Thoracic aorta (tissue), 2 donors: ENCODE measurements around the gene DENND11. TPM values are rescaled to one million over a fixed set of nuclear protein-coding genes. Genes with fewer than 3 reads are reported as not detected.

Source experiments
- ATAC-seq: fragments of 150-250 bp; one replicate; pipeline ENCODE4 v1.8.0; 2017; ENCODE audit warnings: low read depth; ENCODE audit not compliant: insufficient number of reproducible peaks, low FRiP score
- DNase-seq: peaks from one replicate; pipeline ENCODE4 v3.0.0-alpha.2; 2020; ENCODE audit warnings: low spot score
- H3K27ac ChIP-seq, 2 donors: fragments of 200-600 bp; sonication (generic); 1 replicate in 1 of 2; 2 replicates in 1 of 2; pipeline ENCODE4 v1.5.1; 2016; ENCODE audit warnings: mild to moderate bottlenecking in 2 of 2, moderate library complexity in 2 of 2
- H3K27me3 ChIP-seq: fragments of 200-600 bp; sonication (generic); replicated peaks from 2 replicates; pipeline ENCODE4 v1.6.0; 2016; ENCODE audit warnings: mild to moderate bottlenecking; ENCODE audit not compliant: insufficient read depth
- H3K36me3 ChIP-seq: fragments of 200-600 bp; sonication (generic); one replicate; pipeline ENCODE4 v1.5.1; 2016
- H3K4me1 ChIP-seq, 2 donors: fragments of 200-600 bp; sonication (generic); 1 replicate in 1 of 2; 2 replicates in 1 of 2; pipeline versions ENCODE4 v1.5.1 to v1.6.0; 2016; ENCODE audit warnings: low read depth in 2 of 2, mild to moderate bottlenecking in 1 of 2; ENCODE audit not compliant: control insufficient read depth in 1 of 2
- H3K4me3 ChIP-seq: fragments of 200-600 bp; sonication (generic); 2 replicates; pipeline ENCODE4 v1.5.1; 2016; ENCODE audit warnings: mild to moderate bottlenecking
- H3K9me3 ChIP-seq: fragments of 200-600 bp; sonication (generic); 2 replicates; pipeline ENCODE4 v1.5.1; 2016
- CTCF ChIP-seq: fragments of 200-600 bp; sonication (generic); IDR thresholded peaks from one replicate; pipeline ENCODE4 v1.5.1; 2019; ENCODE audit warnings: antibody characterized with exemption
- total RNA-seq, 2 donors: library from RNA; depleted of rRNA; stranded (reverse); fragments of >200 nt; gene quantifications; one replicate each; pipeline versions ENCODE4 v1.1.0 to v1.2.3, GENCODE V29; 2016

The DENND11 gene
- total RNA-seq, 2 donors from 2014 or later, result 29.0 to 37.8 TPM

GRCh38 chr7:141708351-141708750 lies 6.4 kb upstream of the DENND11 start, which contains the start of gene WEE2:
Gene WEE2 (plus strand): TSS chr7:141708353. CDS start chr7:141708759, 406 bp downstream.
- H3K36me3 ChIP-seq, result no peaks in the 10 kb centered on the region
- no peak for TF ChIP-seq CTCF
- no peaks in the 10 kb centered on the region for H3K9me3 ChIP-seq
- H3K27me3 ChIP-seq, result no peaks in the 10 kb centered on the region
- H3K27ac ChIP-seq, result no peak within 1 kb of the TSS
- ATAC-seq, result no peak
- no peak for DNase-seq
- H3K4me1 ChIP-seq, result peaks cover 0 to 18% of the 10 kb centered on the region in 2 donors
- H3K4me3 ChIP-seq, result no peak within 1 kb of the TSS

- Histone ChIP-seq H3K4me1 (peaks cover 0 to 29% of the 10 kb centered on the region in 2 donors), H3K4me3 (no peak overlapping the region), H3K9me3 (no peaks in the 10 kb centered on the region), H3K36me3 (no peaks in the 10 kb centered on the region), H3K27ac (no peak overlapping the region), H3K27me3 (no peaks in the 10 kb centered on the region)
- no peak for TF ChIP-seq CTCF
- DNase-seq (no peak), ATAC-seq (no peak)
These were observed 4.5 kb upstream of the DENND11 start for GRCh38 chr7:141706239-141707064.

GRCh38 chr7:141704741-141705140 lies 2.8 kb upstream of the DENND11 start:
- no peak overlapping the region for H3K4me3 ChIP-seq
- ATAC-seq (no peak), DNase-seq (no peak)
- H3K27ac ChIP-seq, result peak overlapping the region; percentile 35 to 36
- peaks cover 4 to 42% of the 10 kb centered on the region in 2 donors for H3K4me1 ChIP-seq
- no peaks in the 10 kb centered on the region for H3K27me3 ChIP-seq
- no peaks in the 10 kb centered on the region for H3K9me3 ChIP-seq
- no peak for TF ChIP-seq CTCF
- no peaks in the 10 kb centered on the region for H3K36me3 ChIP-seq

GRCh38 chr7:141704112-141704511 lies 2.1 kb upstream of the DENND11 start:
- Histone ChIP-seq H3K36me3 (no peaks in the 10 kb centered on the region), H3K9me3 (no peaks in the 10 kb centered on the region), H3K27me3 (no peaks in the 10 kb centered on the region), H3K27ac (peak overlapping the region in 1 of 2 donors; percentile 36), H3K4me3 (no peak overlapping the region), H3K4me1 (peaks cover 4 to 47% of the 10 kb centered on the region in 2 donors)
- no peak for TF ChIP-seq CTCF
- ATAC-seq (no peak), DNase-seq (no peak)

- no peak for DNase-seq
- peak overlapping the region; percentile 71 for H3K4me3 ChIP-seq
These were observed 926 bp upstream of the DENND11 start for GRCh38 chr7:141702892-141703291.

More at GRCh38 chr7:141702892-141703291, 926 bp upstream of the DENND11 start:
- TF ChIP-seq CTCF, result no peak
- no peaks in the 10 kb centered on the region for H3K36me3 ChIP-seq
- peaks cover 4 to 53% of the 10 kb centered on the region in 2 donors for H3K4me1 ChIP-seq
- no peak overlapping the region for H3K27ac ChIP-seq
- no peak for ATAC-seq
- no peaks in the 10 kb centered on the region for H3K27me3 ChIP-seq
- no peaks in the 10 kb centered on the region for H3K9me3 ChIP-seq
